Trophoblast cell (in vitro differentiated cells and primary cell): ENCODE measurements around the gene MAGED1.
A peak's percentile ranks its signal among the peaks of the same experiment; 100 is the strongest.

Experiments
- DNase-seq, 2 donors: peaks; one replicate each; pipeline ENCODE4 v3.0.0-alpha.2; 2016
- H2AFZ ChIP-seq: 2 replicates; pipeline ENCODE4 v1.6.1; 2013; ENCODE audit warnings: low read length, moderate library complexity, mild to moderate bottlenecking; ENCODE audit not compliant: insufficient read depth, poor library complexity
- H2AK5ac ChIP-seq: 2 replicates; pipeline ENCODE4 v1.6.1; 2013; ENCODE audit warnings: mild to moderate bottlenecking, low read length
- H2BK120ac ChIP-seq: 2 replicates; pipeline ENCODE4 v1.6.1; 2013; ENCODE audit warnings: low read length, mild to moderate bottlenecking, moderate library complexity; ENCODE audit not compliant: insufficient read depth, poor library complexity
- H2BK12ac ChIP-seq: 2 replicates; pipeline ENCODE4 v1.6.1; 2013; ENCODE audit warnings: mild to moderate bottlenecking, low read length, moderate library complexity
- H2BK5ac ChIP-seq: 2 replicates; pipeline ENCODE4 v1.6.1; 2013; ENCODE audit warnings: low read length, low read depth, moderate library complexity, mild to moderate bottlenecking; ENCODE audit not compliant: poor library complexity
- H3K14ac ChIP-seq: 2 replicates; pipeline ENCODE4 v1.6.1; 2013; ENCODE audit warnings: mild to moderate bottlenecking, low read length
- H3K18ac ChIP-seq: 2 replicates; pipeline ENCODE4 v1.6.1; 2013; ENCODE audit warnings: mild to moderate bottlenecking, low read length
- H3K23ac ChIP-seq: 2 replicates; pipeline ENCODE4 v1.6.1; 2013; ENCODE audit warnings: low read length
- H3K27ac ChIP-seq: 2 replicates; pipeline ENCODE4 v1.5.1; 2013; ENCODE audit warnings: low read depth, mild to moderate bottlenecking, inconsistent platforms, low read length, moderate library complexity
- H3K27me3 ChIP-seq: 2 replicates; pipeline ENCODE4 v1.6.1; 2013; ENCODE audit warnings: inconsistent platforms, mild to moderate bottlenecking, low read length, moderate library complexity; ENCODE audit not compliant: insufficient read depth
- H3K36me3 ChIP-seq, 2 experiments: 1 replicate in 1 of 2; 2 replicates in 1 of 2; pipeline ENCODE4 v1.6.1; 2013; ENCODE audit warnings: low read length in 2 of 2, mild to moderate bottlenecking in 2 of 2, moderate library complexity in 1 of 2; ENCODE audit not compliant: insufficient read depth in 2 of 2, control insufficient read depth in 1 of 2
- H3K4ac ChIP-seq: 2 replicates; pipeline ENCODE4 v1.6.1; 2013; ENCODE audit warnings: low read depth, mild to moderate bottlenecking, low read length, moderate library complexity
- H3K4me1 ChIP-seq, 2 experiments: 1 replicate in 1 of 2; 2 replicates in 1 of 2; pipeline ENCODE4 v1.6.1; 2013; ENCODE audit warnings: low read length in 2 of 2, mild to moderate bottlenecking in 2 of 2, moderate library complexity in 1 of 2; ENCODE audit not compliant: insufficient read depth in 2 of 2, control insufficient read depth in 1 of 2
- H3K4me2 ChIP-seq: 2 replicates; pipeline ENCODE4 v1.6.1; 2013; ENCODE audit warnings: inconsistent platforms, mild to moderate bottlenecking, low read length, moderate library complexity
- H3K4me3 ChIP-seq: 2 replicates; pipeline ENCODE4 v1.5.1; 2013; ENCODE audit warnings: mild to moderate bottlenecking, low read depth, low read length, inconsistent platforms
- H3K79me1 ChIP-seq: one replicate; pipeline ENCODE4 v1.6.1; 2013; ENCODE audit warnings: low read length
- H3K79me2 ChIP-seq: 2 replicates; pipeline ENCODE4 v1.6.1; 2013; ENCODE audit warnings: low read length, mild to moderate bottlenecking; ENCODE audit not compliant: control insufficient read depth, insufficient read depth, poor library complexity
- H3K9ac ChIP-seq: 2 replicates; pipeline ENCODE4 v1.6.1; 2013; ENCODE audit warnings: mild to moderate bottlenecking, low read length
- H3K9me3 ChIP-seq: 2 replicates; pipeline ENCODE4 v1.6.1; 2013; ENCODE audit warnings: low read depth, mild to moderate bottlenecking, control low read depth, inconsistent platforms, low read length; ENCODE audit not compliant: insufficient read depth
- H4K12ac ChIP-seq: 2 replicates; pipeline ENCODE4 v1.6.1; 2013; ENCODE audit warnings: low read depth, mild to moderate bottlenecking, low read length, moderate library complexity
- H4K8ac ChIP-seq: 2 replicates; pipeline ENCODE4 v1.6.1; 2013; ENCODE audit warnings: low read depth, mild to moderate bottlenecking, low read length, moderate library complexity
- H4K91ac ChIP-seq: one replicate; pipeline ENCODE4 v1.6.1; 2013; ENCODE audit warnings: low read depth, mild to moderate bottlenecking, low read length, moderate library complexity
- WGBS: extraction: QIAGEN DNeasy Blood & Tissue Kit; methylation state at CpG from one replicate; pipeline ENCODE4 v1.1.7; 2013; ENCODE audit warnings: missing lambda C conversion rate; ENCODE audit not compliant: insufficient read length, insufficient coverage; ENCODE audit errors: extremely low coverage; 5-methylcytosine and 5-hydroxymethylcytosine counted together

MAGED1 gene

GRCh38 chrX:51889851-51890250, 3.6 kb upstream of the MAGED1 start:
- H3K4me3 ChIP-seq: no peak overlapping the region
- H3K79me1 ChIP-seq: peaks cover 7% of the 10 kb centered on the region
- no peak overlapping the region for H3K14ac ChIP-seq
- no peak overlapping the region for H3K27ac ChIP-seq
- H3K23ac ChIP-seq: no peak overlapping the region
- peak overlapping the region; percentile 6 for H4K91ac ChIP-seq
- peaks cover under 1 to 1% of the 10 kb centered on the region in 2 experiments for H3K36me3 ChIP-seq
- no peak overlapping the region for H2AFZ ChIP-seq
- no peak overlapping the region for H2BK120ac ChIP-seq
- peaks cover 7 to 9% of the 10 kb centered on the region in 2 experiments for H3K4me1 ChIP-seq
- no peak overlapping the region for H4K12ac ChIP-seq
- DNase-seq: no peak
- H2AK5ac ChIP-seq: no peak overlapping the region
- no peak overlapping the region for H2BK5ac ChIP-seq
- H3K9ac ChIP-seq: no peak overlapping the region
- no peaks in the 10 kb centered on the region for H3K27me3 ChIP-seq
- H2BK12ac ChIP-seq: no peak overlapping the region
- no peak overlapping the region for H3K4me2 ChIP-seq
- no peaks in the 10 kb centered on the region for H3K9me3 ChIP-seq
- H3K18ac ChIP-seq: no peak overlapping the region
- no peak overlapping the region for H4K8ac ChIP-seq
- no peak overlapping the region for H3K4ac ChIP-seq
- H3K79me2 ChIP-seq: peaks cover 14% of the 10 kb centered on the region

DNA sequence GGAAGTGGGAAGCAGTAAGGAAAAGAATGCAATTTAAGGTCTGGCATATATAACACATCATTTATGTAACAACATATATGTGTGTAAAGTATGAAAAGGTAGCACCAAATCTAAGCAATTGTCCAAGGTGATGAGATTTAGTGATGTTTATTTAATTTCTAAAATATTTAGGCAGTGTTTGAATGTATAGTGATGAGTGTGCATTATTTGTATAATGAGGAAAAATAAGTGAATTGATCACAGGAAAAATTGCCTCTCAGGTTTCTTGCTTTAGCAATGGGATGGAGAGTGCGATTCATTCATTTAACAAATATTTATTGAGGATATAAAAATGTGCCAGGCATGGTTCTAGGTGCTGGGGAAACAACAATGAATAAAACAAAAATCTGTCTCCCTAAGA, 2.2 kb upstream of the MAGED1 start:
- Histone ChIP-seq H3K4me2 (no peak overlapping the region), H3K23ac (no peak overlapping the region), H3K79me2 (peaks cover 21% of the 10 kb centered on the region), H2BK5ac (no peak overlapping the region), H3K18ac (no peak overlapping the region), H3K27ac (peak overlapping the region; percentile 25), H2AK5ac (no peak overlapping the region), H3K9ac (no peak overlapping the region), H3K9me3 (no peaks in the 10 kb centered on the region), H4K91ac (no peak overlapping the region), H4K8ac (no peak overlapping the region), H4K12ac (no peak overlapping the region), H2BK120ac (no peak overlapping the region), H3K14ac (no peak overlapping the region), H3K36me3 (peaks cover 12 to 13% of the 10 kb centered on the region in 2 experiments), H3K27me3 (no peaks in the 10 kb centered on the region), H3K79me1 (peaks cover 7% of the 10 kb centered on the region), H3K4ac (no peak overlapping the region), H2BK12ac (no peak overlapping the region), H2AFZ (no peak overlapping the region), H3K4me1 (peaks cover 14 to 15% of the 10 kb centered on the region in 2 experiments), H3K4me3 (no peak overlapping the region)
- DNase-seq: no peak
- no CpG with 5 or more reads among the region's 1 CpG for WGBS

DNA sequence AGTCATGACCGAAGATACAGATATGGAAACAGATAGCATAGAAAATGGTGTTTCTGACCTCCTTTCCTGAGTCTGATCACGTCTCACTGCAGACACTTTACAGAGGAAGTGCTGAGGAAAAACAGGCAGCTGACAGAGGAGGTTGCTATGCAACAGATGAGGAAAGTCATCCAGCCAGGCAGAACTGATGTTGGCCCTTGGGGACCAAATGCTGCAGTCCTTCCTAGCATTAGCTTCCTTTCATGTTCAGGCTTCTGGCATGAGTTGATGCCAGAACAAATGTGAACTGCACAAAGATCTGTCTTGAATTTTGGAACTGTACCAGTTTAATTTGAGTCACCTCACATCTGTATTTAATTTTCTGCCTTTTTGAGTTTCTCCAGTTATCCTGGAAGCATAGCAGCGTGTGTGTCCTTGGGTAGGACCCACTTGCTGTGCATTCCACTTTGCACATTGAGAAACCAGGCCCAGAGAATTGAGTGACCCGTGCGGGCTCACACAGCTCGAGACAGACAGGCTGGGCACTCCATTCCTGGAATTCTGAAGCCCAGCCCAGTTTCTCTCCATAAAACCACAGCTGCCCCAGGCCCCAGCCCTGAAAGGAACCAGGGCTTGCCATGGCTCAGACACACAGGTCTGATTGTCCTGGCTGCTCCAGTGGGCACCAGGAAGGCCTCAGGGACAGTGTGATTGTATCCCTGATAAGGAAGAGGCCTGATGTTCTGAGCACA, 1.4 kb upstream of the MAGED1 start:
- H3K9ac ChIP-seq: no peak overlapping the region
- H3K18ac ChIP-seq: no peak overlapping the region
- H3K4me3 ChIP-seq: no peak overlapping the region
- no peak overlapping the region for H3K14ac ChIP-seq
- H2AFZ ChIP-seq: no peak overlapping the region
- H3K36me3 ChIP-seq: peaks cover 18 to 19% of the 10 kb centered on the region in 2 experiments
- H4K12ac ChIP-seq: no peak overlapping the region
- H2BK5ac ChIP-seq: peak overlapping the region; percentile 26
- H4K8ac ChIP-seq: no peak overlapping the region
- H3K79me1 ChIP-seq: peaks cover 7% of the 10 kb centered on the region
- H2BK12ac ChIP-seq: no peak overlapping the region
- H4K91ac ChIP-seq: peak overlapping the region; percentile 25
- no peak overlapping the region for H2BK120ac ChIP-seq
- H3K4ac ChIP-seq: no peak overlapping the region
- peak overlapping the region; percentile 71 for H3K4me2 ChIP-seq
- H3K9me3 ChIP-seq: no peaks in the 10 kb centered on the region
- H3K27ac ChIP-seq: peak overlapping the region; percentile 73
- H3K79me2 ChIP-seq: peaks cover 22% of the 10 kb centered on the region
- H2AK5ac ChIP-seq: no peak overlapping the region
- DNase-seq: peak; percentile 61 to 68
- WGBS: no CpG with 5 or more reads among the region's 6 CpGs
- no peak overlapping the region for H3K23ac ChIP-seq
- peaks cover 14 to 21% of the 10 kb centered on the region in 2 experiments for H3K4me1 ChIP-seq
- no peaks in the 10 kb centered on the region for H3K27me3 ChIP-seq

- H2BK12ac ChIP-seq: no peak overlapping the region
- H3K9me3 ChIP-seq: no peaks in the 10 kb centered on the region
- H3K4me2 ChIP-seq: peak overlapping the region; percentile 88
- H3K23ac ChIP-seq: no peak overlapping the region
- peak overlapping the region; percentile 38 for H2BK120ac ChIP-seq
- peak overlapping the region; percentile 83 for H3K9ac ChIP-seq
- H3K14ac ChIP-seq: peak overlapping the region; percentile 89
- peak overlapping the region; percentile 71 for H4K8ac ChIP-seq
- H3K27ac ChIP-seq: no peak overlapping the region
- H3K36me3 ChIP-seq: peaks cover 33 to 36% of the 10 kb centered on the region in 2 experiments
- peaks cover 14 to 21% of the 10 kb centered on the region in 2 experiments for H3K4me1 ChIP-seq
- peak in 1 of 2 donors; percentile 46 for DNase-seq
- peaks cover 7% of the 10 kb centered on the region for H3K79me1 ChIP-seq
- H2AFZ ChIP-seq: no peak overlapping the region
- H3K18ac ChIP-seq: peak overlapping the region; percentile 84
- H3K4me3 ChIP-seq: peak overlapping the region; percentile 79
- peak overlapping the region; percentile 85 for H4K91ac ChIP-seq
- H3K27me3 ChIP-seq: no peaks in the 10 kb centered on the region
- peak overlapping the region; percentile 91 for H3K4ac ChIP-seq
- H3K79me2 ChIP-seq: peaks cover 22% of the 10 kb centered on the region
- no CpG with 5 or more reads among the region's 32 CpGs for WGBS
- peak overlapping the region; percentile 79 for H2AK5ac ChIP-seq
- peak overlapping the region; percentile 59 for H4K12ac ChIP-seq
- peak overlapping the region; percentile 46 for H2BK5ac ChIP-seq
Measured at GRCh38 chrX:51893931-51894696, 691 bp downstream of the MAGED1 start.
